Neutrophil (primary cell): Measurements from ENCODE around the gene KRT6A.

ENCODE experiments used
- H3K27ac ChIP-seq: fragments of 200-600 bp; sonication (generic); 2 replicates; pipeline ENCODE4 v1.5.1; 2016; ENCODE audit warnings: mild to moderate bottlenecking, moderate library complexity
- H3K27me3 ChIP-seq: fragments of 200-600 bp; sonication (generic); 2 replicates; pipeline ENCODE4 v1.6.0; 2016; ENCODE audit warnings: mild to moderate bottlenecking
- H3K36me3 ChIP-seq: fragments of 200-600 bp; sonication (generic); 2 replicates; pipeline ENCODE4 v1.5.1; 2017
- H3K4me1 ChIP-seq, 2 experiments: fragments of 200-600 bp in 1 of 2; sonication (generic) in 1 of 2; 1 replicate in 1 of 2; 2 replicates in 1 of 2; pipeline versions ENCODE4 v1.5.1 to v1.6.1; 2013 to 2016; ENCODE audit warnings: low read depth in 1 of 2, low read length in 1 of 2, mild to moderate bottlenecking in 1 of 2, moderate library complexity in 1 of 2; ENCODE audit not compliant: control insufficient read depth in 1 of 2, insufficient read depth in 1 of 2
- H3K4me3 ChIP-seq, 2 experiments: fragments of 200-600 bp in 1 of 2; sonication (generic) in 1 of 2; 1 replicate in 1 of 2; 2 replicates in 1 of 2; pipeline ENCODE4 v1.5.1; 2013 to 2016; ENCODE audit warnings: low read depth in 1 of 2, low read length in 1 of 2, mild to moderate bottlenecking in 1 of 2, moderate library complexity in 1 of 2
- H3K9me3 ChIP-seq: fragments of 200-600 bp; sonication (generic); 2 replicates; pipeline ENCODE4 v1.5.1; 2016
- CTCF ChIP-seq: fragments of 200-600 bp; sonication (generic); IDR thresholded peaks from 2 replicates; pipeline ENCODE4 v1.5.1; 2016; ENCODE audit warnings: antibody characterized with exemption

Gene KRT6A

DNA sequence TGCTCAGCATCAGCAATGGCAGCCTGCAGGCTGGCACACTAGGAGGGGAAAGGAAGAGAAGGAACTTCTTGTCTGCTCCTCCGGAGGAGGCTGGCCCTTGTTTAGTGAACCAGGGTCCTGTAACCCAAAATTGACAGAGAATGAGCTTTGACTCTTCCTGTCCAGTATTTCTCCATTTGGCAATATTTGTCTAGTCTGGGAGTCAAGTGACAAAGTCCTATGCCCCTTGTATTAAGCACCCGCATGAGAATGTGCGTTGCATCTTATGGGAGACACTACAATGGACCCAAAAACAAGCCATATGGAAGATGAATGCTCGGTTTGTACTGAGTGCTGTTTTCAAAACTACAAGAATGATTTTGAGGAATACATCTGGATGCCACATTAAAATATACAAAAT, 23.2 kb downstream of the KRT6A start:
- H3K27ac ChIP-seq: no peak overlapping the region
- H3K9me3 ChIP-seq: no peaks in the 10 kb centered on the region
- H3K4me3 ChIP-seq: no peak overlapping the region
- no peaks in the 10 kb centered on the region for H3K4me1 ChIP-seq
- H3K27me3 ChIP-seq: peaks cover 22% of the 10 kb centered on the region
- TF ChIP-seq CTCF: no peak
- H3K36me3 ChIP-seq: no peaks in the 10 kb centered on the region

DNA sequence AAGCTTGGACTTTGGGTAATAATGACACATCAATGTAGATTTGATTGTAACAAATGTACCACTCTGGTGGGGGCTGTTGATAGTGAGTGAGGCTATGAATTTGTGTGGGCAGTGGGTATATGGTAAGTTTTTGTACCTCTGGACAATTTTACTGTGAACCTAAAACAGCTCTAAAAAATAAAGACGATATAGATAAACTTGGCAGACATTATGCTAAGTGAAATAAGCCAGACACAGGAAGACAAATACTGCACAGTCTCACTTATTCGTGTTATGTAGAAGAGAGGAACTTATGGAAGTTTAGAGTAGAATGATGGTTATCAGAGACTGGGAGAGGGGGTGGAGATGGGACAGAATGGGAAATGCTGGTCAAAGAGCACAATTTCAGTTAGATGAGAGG, 28.2 kb downstream of the KRT6A start:
- Histone ChIP-seq H3K27ac (no peak overlapping the region), H3K4me3 (no peak overlapping the region), H3K4me1 (no peaks in the 10 kb centered on the region), H3K27me3 (peaks cover 59% of the 10 kb centered on the region), H3K9me3 (no peaks in the 10 kb centered on the region), H3K36me3 (no peaks in the 10 kb centered on the region)
- no peak for TF ChIP-seq CTCF

DNA sequence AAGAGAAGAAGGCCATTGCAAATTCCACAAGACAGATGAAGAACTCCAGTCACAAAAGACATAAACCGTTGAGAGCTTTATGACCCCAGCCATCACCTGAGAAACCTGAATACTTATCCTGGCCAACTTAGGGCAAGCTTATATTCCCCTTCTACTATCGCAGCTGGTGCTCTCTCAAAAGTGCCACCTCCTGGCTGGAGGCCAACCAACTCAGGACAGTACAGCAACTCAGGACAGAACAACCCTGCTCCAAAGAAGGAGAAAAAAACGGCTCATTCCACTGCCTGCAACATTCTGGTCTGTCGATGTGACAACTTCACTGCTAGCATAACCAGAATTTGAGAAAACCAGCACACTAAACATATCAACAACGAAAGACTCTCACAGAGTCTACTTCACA, 31.4 kb downstream of the KRT6A start:
- Histone ChIP-seq H3K36me3 (no peaks in the 10 kb centered on the region), H3K27ac (no peak overlapping the region), H3K4me1 (no peaks in the 10 kb centered on the region), H3K27me3 (peaks cover 47% of the 10 kb centered on the region), H3K9me3 (no peaks in the 10 kb centered on the region), H3K4me3 (no peak overlapping the region)
- no peak for TF ChIP-seq CTCF

GRCh38 chr12:52458861-52459260, 34.2 kb downstream of the KRT6A start:
- Histone ChIP-seq H3K27me3 (peaks cover 33% of the 10 kb centered on the region), H3K27ac (no peak overlapping the region), H3K4me3 (no peak overlapping the region), H3K36me3 (no peaks in the 10 kb centered on the region), H3K9me3 (no peaks in the 10 kb centered on the region), H3K4me1 (no peaks in the 10 kb centered on the region)
- TF ChIP-seq CTCF: no peak

GRCh38 chr12:52455821-52456220, 37.2 kb downstream of the KRT6A start:
- Histone ChIP-seq H3K27me3 (peaks cover 9% of the 10 kb centered on the region), H3K27ac (no peak overlapping the region), H3K4me1 (no peaks in the 10 kb centered on the region), H3K4me3 (no peak overlapping the region), H3K36me3 (no peaks in the 10 kb centered on the region), H3K9me3 (no peaks in the 10 kb centered on the region)
- TF ChIP-seq CTCF: no peak
